GM19455 (cell line): Measurements from ENCODE around the gene CEL.
"Not testable (repeated sequence)": the region's sequence is repeated elsewhere in the genome, so short reads cannot be mapped to it uniquely, and the experiment has no call there.

Source experiments
- ATAC-seq: cut with Tn5 transposase; IDR thresholded peaks from one replicate; pipeline ENCODE4 v1.9.1; 2021; ENCODE audit not compliant: unreplicated experiment

CEL gene

DNA sequence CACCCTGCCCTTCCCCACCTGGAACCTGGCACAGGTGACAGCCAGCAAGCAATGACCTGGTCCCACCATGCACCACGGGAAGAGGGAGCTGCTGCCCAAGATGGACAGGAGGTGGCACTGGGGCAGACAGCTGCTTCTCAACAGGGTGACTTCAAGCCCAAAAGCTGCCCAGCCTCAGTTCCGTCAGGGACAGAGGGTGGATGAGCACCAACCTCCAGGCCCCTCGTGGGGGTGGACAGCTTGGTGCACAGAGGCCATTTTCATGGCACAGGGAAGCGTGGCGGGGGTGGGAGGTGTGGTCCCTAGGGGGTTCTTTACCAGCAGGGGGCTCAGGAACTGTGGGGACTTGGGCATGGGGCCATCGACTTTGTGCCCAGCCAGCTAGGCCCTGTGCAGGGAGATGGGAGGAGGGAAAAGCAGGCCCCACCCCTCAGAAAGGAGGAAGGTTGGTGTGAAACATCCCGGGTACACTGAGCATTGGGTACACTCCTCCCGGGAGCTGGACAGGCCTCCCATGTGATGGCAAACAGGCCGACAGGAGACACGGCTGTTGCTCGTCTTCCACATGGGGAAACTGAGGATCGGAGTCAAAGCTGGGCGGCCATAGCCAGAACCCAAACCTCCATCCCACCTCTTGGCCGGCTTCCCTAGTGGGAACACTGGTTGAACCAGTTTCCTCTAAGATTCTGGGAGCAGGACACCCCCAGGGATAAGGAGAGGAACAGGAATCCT is 1.9 kb downstream of the CEL start:
- ATAC-seq = no peak

DNA sequence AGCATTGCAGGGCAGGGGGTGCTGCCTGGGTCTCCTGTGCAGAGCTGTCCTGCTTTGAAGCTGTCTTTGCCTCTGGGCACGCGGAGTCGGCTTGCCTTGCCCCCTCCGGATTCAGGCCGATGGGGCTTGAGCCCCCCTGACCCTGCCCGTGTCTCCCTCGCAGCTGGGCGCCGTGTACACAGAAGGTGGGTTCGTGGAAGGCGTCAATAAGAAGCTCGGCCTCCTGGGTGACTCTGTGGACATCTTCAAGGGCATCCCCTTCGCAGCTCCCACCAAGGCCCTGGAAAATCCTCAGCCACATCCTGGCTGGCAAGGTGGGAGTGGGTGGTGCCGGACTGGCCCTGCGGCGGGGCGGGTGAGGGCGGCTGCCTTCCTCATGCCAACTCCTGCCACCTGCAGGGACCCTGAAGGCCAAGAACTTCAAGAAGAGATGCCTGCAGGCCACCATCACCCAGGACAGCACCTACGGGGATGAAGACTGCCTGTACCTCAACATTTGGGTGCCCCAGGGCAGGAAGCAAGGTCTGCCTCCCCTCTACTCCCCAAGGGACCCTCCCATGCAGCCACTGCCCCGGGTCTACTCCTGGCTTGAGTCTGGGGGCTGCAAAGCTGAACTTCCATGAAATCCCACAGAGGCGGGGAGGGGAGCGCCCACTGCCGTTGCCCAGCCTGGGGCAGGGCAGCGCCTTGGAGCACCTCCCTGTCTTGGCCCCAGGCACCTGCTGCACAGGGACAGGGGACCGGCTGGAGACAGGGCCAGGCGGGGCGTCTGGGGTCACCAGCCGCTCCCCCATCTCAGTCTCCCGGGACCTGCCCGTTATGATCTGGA is 2.7 kb downstream of the CEL start:
- ATAC-seq = no peak

DNA sequence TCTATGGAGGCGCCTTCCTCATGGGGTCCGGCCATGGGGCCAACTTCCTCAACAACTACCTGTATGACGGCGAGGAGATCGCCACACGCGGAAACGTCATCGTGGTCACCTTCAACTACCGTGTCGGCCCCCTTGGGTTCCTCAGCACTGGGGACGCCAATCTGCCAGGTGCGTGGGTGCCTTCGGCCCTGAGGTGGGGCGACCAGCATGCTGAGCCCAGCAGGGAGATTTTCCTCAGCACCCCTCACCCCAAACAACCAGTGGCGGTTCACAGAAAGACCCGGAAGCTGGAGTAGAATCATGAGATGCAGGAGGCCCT is 3.2 kb downstream of the CEL start:
- ATAC-seq = no peak

DNA sequence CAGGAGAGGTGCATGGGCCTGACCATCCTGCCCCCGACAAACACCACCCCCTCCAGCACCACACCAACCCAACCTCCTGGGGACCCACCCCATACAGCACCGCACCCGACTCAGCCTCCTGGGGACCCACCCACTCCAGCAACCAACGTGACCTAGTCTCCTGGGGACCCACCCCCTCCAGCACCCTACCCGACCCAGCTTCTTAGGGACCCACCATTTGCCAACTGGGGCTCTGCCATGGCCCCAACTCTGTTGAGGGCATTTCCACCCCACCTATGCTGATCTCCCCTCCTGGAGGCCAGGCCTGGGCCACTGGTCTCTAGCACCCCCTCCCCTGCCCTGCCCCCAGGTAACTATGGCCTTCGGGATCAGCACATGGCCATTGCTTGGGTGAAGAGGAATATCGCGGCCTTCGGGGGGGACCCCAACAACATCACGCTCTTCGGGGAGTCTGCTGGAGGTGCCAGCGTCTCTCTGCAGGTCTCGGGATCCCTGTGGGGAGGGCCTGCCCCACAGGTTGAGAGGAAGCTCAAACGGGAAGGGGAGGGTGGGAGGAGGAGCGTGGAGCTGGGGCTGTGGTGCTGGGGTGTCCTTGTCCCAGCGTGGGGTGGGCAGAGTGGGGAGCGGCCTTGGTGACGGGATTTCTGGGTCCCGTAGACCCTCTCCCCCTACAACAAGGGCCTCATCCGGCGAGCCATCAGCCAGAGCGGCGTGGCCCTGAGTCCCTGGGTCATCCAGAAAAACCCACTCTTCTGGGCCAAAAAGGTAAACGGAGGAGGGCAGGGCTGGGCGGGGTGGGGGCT is 4.6 kb downstream of the CEL start:
- no peak for ATAC-seq

DNA sequence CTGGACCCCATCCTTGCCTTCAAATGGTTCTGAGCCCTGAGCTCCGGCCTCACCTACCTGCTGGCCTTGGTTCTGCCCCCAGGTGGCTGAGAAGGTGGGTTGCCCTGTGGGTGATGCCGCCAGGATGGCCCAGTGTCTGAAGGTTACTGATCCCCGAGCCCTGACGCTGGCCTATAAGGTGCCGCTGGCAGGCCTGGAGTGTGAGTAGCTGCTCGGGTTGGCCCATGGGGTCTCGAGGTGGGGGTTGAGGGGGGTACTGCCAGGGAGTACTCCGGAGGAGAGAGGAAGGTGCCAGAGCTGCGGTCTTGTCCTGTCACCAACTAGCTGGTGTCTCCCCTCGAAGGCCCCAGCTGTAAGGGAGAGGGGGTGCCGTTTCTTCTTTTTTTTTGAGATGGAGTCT is 5.2 kb downstream of the CEL start:
- no peak for ATAC-seq

DNA sequence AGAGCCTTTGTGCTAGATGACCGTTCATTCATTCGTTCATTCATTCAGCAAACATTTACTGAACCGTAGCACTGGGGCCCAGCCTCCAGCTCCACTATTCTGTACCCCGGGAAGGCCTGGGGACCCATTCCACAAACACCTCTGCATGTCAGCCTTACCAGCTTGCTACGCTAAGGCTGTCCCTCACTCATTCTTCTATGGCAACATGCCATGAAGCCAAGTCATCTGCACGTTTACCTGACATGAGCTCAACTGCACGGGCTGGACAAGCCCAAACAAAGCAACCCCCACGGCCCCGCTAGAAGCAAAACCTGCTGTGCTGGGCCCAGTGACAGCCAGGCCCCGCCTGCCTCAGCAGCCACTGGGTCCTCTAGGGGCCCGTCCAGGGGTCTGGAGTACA is 6.0 kb downstream of the CEL start:
- no peak for ATAC-seq

DNA sequence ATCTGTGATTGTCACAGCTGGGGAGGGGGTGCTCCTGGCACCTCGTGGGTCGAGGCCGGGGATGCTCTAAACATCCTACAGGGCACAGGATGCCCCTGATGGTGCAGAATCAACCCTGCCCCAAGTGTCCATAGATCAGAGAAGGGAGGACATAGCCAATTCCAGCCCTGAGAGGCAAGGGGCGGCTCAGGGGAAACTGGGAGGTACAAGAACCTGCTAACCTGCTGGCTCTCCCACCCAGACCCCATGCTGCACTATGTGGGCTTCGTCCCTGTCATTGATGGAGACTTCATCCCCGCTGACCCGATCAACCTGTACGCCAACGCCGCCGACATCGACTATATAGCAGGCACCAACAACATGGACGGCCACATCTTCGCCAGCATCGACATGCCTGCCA is 6.7 kb downstream of the CEL start:
- not testable (repeated sequence) for ATAC-seq

DNA sequence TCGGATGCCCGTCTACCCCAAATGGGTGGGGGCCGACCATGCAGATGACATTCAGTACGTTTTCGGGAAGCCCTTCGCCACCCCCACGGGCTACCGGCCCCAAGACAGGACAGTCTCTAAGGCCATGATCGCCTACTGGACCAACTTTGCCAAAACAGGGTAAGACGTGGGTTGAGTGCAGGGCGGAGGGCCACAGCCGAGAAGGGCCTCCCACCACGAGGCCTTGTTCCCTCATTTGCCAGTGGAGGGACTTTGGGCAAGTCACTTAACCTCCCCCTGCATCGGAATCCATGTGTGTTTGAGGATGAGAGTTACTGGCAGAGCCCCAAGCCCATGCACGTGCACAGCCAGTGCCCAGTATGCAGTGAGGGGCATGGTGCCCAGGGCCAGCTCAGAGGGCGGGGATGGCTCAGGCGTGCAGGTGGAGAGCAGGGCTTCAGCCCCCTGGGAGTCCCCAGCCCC is 8.8 kb downstream of the CEL start:
- not testable (repeated sequence) for ATAC-seq

DNA sequence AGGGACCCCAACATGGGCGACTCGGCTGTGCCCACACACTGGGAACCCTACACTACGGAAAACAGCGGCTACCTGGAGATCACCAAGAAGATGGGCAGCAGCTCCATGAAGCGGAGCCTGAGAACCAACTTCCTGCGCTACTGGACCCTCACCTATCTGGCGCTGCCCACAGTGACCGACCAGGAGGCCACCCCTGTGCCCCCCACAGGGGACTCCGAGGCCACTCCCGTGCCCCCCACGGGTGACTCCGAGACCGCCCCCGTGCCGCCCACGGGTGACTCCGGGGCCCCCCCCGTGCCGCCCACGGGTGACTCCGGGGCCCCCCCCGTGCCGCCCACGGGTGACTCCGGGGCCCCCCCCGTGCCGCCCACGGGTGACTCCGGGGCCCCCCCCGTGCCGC is 9.2 kb downstream of the CEL start:
- not testable (repeated sequence) for ATAC-seq

DNA sequence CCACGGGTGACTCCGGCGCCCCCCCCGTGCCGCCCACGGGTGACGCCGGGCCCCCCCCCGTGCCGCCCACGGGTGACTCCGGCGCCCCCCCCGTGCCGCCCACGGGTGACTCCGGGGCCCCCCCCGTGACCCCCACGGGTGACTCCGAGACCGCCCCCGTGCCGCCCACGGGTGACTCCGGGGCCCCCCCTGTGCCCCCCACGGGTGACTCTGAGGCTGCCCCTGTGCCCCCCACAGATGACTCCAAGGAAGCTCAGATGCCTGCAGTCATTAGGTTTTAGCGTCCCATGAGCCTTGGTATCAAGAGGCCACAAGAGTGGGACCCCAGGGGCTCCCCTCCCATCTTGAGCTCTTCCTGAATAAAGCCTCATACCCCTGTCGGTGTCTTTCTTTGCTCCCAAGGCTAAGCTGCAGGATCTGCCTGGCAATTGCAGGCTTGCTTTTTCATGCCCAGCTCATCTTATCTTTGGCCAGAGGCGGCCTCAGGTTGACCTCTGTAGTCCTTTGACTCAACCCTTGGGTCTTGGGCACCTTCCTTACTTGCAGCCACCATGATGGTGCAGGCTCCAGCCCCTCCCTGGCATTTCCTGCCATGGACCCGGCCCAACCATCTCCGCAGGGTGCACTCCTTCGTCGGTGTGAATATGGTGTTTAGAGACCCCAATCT is 9.8 kb downstream of the CEL start:
- ATAC-seq = no peak

DNA sequence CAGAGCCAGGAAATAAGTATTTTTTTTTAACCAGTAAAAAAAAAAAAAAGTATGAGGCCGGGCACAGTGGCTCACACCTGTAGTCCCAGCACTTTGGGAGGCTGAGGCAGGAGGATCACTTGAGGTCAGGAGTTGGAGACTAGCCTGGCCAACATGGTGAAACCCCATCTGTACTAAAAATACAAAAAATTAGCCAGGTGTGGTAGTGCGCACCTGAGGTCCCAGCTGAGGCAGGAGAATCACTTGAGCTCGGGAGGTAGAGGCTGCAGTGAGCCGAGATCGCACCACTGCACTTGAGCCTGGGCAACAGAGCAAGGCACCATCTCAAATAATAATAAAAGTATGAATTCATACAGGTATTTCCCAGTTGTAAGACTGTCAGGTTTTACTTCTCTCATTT is 10.4 kb downstream of the CEL start:
- not testable (repeated sequence) for ATAC-seq

DNA sequence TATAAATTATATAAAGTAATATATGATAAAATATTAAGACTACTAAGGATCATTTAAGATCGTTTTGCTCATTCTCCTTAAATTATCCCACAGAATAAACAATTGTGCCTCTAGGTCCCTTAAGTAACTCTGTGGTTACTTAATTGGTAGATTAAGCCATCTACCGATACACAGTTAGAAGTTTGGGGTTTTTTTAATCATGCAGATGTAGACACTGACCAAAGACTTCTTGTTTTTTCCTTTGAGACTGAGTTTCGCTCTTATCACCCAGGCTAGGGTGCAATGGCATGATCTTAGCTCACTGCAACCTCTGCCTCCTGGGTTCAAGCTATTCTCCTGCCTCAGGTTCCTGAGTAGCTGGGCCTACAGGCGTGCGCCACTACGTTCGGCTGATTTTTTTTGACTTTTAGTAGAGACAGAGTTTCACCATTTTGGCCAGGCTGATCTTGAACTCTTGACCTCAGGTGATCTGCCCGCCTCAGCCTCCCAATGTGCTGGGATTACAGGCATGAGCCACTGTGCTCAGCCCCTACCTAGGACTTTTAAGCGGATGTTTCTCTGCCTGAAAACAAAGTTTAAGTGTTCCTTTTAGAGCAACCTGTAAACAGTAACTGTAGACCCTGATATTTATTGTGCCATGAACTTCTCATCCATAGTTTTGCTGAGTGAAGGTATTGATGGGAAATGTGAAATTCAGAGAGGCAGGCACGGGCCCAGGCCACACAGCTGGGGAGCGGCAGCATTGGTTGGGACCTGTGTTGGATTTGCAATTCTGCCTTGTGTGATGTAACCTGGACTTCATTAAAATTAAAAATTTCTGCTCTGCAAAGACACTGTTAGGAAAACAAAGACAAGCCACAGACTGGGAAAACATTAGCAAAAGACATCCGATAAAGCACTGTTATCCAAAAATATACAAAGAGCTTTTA is 11.6 kb downstream of the CEL start:
- no peak for ATAC-seq

DNA sequence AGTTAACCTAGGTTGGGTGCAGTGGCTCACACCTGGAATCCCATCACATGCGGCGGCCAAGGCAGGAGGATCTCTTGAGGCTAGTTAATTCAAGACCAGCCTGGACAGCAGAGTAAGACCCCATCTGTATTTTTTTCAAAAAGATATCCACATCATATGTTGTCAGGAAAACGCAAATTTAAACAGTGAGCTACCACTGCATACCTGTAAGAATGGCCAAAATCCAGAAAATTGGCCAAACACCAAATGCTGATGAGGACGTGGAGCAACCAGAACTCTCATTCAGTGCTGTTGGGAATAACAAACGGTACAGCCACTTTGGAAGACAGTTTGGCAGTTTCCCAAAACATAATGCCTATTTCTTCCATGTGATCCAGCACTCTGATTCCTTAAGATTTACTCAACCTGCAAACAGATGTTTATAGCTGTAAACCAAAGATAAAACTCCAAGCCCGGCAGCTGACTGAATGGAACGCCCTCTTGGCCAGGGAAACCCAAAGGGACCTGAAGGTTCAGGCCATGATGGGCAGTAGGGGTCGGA is 12.4 kb downstream of the CEL start:
- ATAC-seq = no peak

DNA sequence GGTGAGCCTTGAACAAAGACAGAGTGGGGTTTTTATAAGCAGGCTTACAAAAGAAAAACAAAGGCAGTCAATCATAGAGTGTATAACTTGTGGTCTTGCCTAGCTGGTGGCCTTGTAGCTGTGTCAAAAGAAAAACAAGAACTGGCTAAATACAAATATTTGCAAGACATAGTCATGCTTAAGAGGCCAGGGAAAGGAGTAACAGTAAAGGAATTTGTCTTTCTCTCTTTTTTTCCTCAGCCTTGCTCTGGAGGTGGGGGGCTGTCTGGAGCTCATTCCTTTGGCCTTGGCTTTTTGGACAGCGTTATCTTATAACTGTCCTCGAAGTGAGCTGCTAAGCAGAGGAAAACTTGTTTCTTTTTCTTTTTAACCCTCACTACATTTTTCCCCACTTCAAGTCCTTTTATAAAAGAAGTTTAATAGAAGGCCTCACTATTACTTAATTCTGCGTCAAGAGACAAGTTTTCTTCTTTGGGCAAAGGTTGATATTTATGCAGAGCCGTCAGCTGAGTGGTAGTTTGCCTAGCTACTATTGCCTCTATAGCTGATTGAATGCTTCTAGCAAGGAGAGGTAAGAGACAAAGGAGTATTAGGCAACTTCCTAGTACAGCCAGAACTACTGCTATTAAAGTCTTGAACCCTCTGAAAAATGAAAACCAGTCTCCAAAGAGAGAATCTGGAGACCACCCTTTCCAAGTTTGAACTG is 14.3 kb downstream of the CEL start:
- ATAC-seq = no peak

DNA sequence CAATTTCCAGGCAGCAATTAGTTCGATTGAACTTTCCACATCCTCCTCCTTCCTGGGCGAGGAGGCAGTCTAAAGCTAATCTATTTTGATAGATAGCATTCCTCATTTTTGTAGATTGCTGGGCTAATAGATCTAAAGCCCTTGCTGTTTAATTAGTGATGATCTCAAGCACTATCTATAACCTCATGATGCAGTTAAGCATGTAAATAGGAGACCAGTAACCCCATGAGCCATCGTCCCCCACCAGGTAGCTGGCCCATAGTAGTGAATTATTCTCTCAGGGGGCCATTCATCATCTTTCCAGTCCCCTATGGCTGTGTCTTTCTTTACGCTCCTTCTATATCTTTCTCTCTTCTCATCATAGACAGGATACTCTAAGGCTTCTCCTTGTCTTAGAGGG is 14.9 kb downstream of the CEL start:
- no peak for ATAC-seq

DNA sequence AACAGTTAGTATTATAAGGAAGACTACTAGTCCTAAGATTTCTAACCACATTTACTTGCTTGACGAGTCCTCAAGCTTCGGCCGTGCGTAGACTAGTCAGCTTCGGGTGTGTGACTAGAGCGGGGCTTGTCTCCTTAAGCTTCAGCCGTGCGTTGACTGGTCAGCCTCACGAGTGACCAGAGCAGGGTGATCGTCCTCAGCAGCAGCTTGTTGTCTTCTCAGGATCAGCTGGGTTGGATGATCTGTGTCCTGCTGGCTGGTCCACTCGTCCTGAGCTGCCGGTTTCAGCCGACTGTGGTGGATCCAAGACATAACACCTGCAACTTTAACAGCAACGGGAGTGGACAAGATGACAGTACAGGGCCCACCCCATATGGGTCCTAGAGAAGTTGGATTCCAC is 16.7 kb downstream of the CEL start:
- ATAC-seq = no peak

DNA sequence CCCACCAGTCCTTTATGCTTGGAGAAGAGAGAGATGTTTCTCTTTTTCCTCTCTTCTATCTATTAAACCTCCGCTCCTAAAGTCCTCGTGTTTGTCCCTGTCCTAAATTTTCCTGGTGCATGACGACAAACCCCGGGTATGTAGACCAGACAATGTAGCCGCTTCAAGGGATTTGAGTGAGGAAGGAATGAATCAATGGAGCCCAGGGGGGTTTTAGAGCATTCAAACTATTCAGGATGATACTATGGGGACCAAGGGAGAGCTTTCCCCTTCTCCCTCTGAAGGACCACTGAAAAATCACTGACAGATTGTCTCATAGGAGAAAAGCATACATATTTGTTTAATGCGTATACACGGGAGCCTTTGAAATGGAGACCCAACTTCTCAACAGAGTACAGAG is 18.4 kb downstream of the CEL start:
- no peak for ATAC-seq

DNA sequence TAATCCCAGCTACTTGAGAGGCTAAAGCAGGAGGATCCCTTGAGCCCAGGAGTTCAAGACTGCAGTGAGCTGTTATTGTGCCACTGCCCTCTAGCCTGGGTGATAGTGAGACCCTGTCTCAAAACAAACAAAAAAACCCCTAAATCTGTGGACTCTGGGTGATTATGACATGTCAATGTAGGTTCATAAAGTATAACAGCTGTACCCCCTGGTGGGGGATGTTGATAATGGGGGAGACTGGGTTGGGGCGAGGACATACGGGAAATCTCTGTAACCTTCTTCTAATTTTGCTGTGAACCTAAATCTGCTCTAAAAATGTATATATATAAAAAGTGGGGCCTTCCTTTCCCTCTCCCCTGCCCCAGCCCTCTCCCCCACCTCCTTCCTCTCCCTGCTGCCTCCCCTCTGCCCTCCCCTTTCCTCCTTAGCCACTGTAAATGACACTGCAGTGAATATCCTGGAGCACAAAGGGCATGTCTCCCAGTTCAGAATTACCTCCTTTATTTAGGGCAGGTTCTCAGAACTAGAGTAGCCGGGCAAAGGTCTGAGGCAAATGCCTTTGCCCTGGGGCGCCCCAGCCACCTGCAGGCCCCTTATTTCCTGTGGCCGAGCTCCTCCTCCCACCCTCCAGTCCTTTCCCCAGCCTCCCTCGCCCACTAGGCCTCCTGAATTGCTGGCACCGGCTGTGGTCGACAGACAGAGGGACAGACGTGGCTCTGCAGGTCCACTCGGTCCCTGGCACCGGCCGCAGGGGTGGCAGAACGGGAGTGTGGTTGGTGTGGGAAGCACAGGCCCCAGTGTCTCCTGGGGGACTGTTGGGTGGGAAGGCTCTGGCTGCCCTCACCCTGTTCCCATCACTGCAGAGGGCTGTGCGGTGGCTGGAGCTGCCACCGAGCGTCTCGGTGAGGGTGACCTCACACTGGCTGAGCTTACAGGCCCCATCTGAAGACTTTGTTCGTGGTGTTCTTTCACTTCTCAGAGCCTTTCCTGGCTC is 19.3 kb downstream of the CEL start:
- not testable (repeated sequence) for ATAC-seq
